Measurements from ENCODE around the gene SLC30A1. TPM values are rescaled to one million over a fixed set of nuclear protein-coding genes. Genes with fewer than 3 reads are reported as not detected.

The SLC30A1 gene
- total and polyA plus RNA-seq, 7 donors, result 0.35 to 5.2 (median 1.8) TPM

DNA sequence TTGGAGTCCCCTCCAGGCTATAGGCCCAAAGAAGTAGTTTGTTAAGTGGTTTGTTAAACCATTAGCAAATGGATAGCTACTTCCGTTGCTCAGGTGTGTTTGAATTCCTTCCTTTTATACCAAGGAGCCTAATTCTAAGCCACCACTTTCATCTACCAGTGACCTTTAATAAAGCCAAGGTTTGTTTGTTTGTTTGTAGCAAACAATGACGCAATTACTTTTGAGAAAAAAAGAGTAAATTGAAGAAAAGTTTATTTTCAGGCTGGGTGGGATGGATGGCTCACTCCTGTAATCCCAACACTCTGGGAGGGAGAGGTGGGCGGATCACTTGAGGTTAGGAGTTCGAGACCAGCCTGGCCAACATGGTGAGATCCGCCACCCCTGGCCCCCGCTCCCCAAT lies 56.2 kb downstream of the SLC30A1 start:
- ATAC-seq, result no peak
- Histone ChIP-seq H3K4me1 (no peaks in the 10 kb centered on the region), H3K9me3 (no peaks in the 10 kb centered on the region), H3K27me3 (ENCODE audit: insufficient read depth in 3 of 3, low read length in 2 of 3) (peaks cover 0 to 3% (median 0%) of the 10 kb centered on the region in 3 donors), H3K27ac (no peak overlapping the region), H3K4me3 (no peak overlapping the region), H3K36me3 (ENCODE audit: insufficient read depth in 1 of 2, low read depth in 1 of 2) (no peaks in the 10 kb centered on the region)
- WGBS, 3 donors, result 92 to 97% (median 95%) methylated on average over 6 of the region's 6 CpGs
- DNase-seq, result no peak
- intact Hi-C loops (cut with DNase I), result no loop called here
- TF ChIP-seq, protein P1, sequence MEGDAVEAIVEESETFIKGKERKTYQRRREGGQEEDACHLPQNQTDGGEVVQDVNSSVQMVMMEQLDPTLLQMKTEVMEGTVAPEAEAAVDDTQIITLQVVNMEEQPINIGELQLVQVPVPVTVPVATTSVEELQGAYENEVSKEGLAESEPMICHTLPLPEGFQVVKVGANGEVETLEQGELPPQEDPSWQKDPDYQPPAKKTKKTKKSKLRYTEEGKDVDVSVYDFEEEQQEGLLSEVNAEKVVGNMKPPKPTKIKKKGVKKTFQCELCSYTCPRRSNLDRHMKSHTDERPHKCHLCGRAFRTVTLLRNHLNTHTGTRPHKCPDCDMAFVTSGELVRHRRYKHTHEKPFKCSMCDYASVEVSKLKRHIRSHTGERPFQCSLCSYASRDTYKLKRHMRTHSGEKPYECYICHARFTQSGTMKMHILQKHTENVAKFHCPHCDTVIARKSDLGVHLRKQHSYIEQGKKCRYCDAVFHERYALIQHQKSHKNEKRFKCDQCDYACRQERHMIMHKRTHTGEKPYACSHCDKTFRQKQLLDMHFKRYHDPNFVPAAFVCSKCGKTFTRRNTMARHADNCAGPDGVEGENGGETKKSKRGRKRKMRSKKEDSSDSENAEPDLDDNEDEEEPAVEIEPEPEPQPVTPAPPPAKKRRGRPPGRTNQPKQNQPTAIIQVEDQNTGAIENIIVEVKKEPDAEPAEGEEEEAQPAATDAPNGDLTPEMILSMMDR (IDR thresholded peaks at IDR 0.05), result no peak

Other genes starting within 250 kb of the SLC30A1 start
- gene RD3, start 87.0 kb downstream of the SLC30A1 start, total RNA-seq, result not detected
- under 1 TPM in 2 of 3 donors, not detected in 1; 0.03 to 0.10 TPM for gene RD3, start 87.0 kb downstream of the SLC30A1 start, polyA plus RNA-seq
- not detected for gene NEK2, start 96.5 kb upstream of the SLC30A1 start, total RNA-seq
- gene NEK2, start 96.5 kb upstream of the SLC30A1 start, polyA plus RNA-seq, result under 1 TPM in 2 of 3 donors, not detected in 1; 0.03 to 0.04 TPM